Left lung (tissue), 10 donors: Measurements from ENCODE around the gene OAS2. TPM values are rescaled to one million over a fixed set of nuclear protein-coding genes. Genes with fewer than 3 reads are reported as not detected.

Experiments used
- ATAC-seq: fragments of 200-7000 bp; cut with Tn5 transposase; one replicate; pipeline ENCODE4 v1.9.1; 2020; ENCODE audit warnings: moderate library complexity
- DNase-seq, 4 donors: peaks; one replicate each; pipeline ENCODE4 v3.0.0-alpha.2; 2013 to 2020
- H3K27ac ChIP-seq, 2 donors: fragments of 200-600 bp; sonication (generic) in 1 of 2; one replicate each; pipeline versions ENCODE4 v1.5.0 to v1.8.0; 2020 to 2021
- H3K27me3 ChIP-seq, 2 donors: fragments of 200-600 bp; sonication (generic) in 1 of 2; one replicate each; pipeline versions ENCODE4 v1.5.0 to v1.8.0; 2020 to 2021
- H3K36me3 ChIP-seq, 2 donors: fragments of 200-600 bp; sonication (generic) in 1 of 2; one replicate each; pipeline versions ENCODE4 v1.5.0 to v1.8.0; 2020 to 2021
- H3K4me1 ChIP-seq, 2 donors: fragments of 200-600 bp; one replicate each; pipeline ENCODE4 v1.8.0; 2021
- H3K4me3 ChIP-seq, 2 donors: fragments of 200-600 bp; sonication (generic) in 1 of 2; one replicate each; pipeline versions ENCODE4 v1.5.0 to v1.8.0; 2020 to 2021; ENCODE audit warnings: mild to moderate bottlenecking in 1 of 2
- H3K9me3 ChIP-seq, 2 donors: fragments of 200-600 bp; sonication (generic) in 1 of 2; one replicate each; pipeline versions ENCODE4 v1.5.0 to v1.8.0; 2020 to 2021
- intact Hi-C, 2 donors: fragments of 100-400 bp; cut with DNase I; formaldehyde crosslinking; loops; one replicate each; pipeline versions ENCODE4 v1.11.2 to v1.14.2; 2022
- polyA plus RNA-seq, 6 donors: library from polyadenylated mRNA; unstranded; fragments of 120-200 nt; gene quantifications; one replicate each; pipeline ENCODE4 v1.2.1, GENCODE V29; 2013; ENCODE audit not compliant: insufficient read length in 6 of 6
- total RNA-seq, 2 donors: library from RNA; stranded (reverse); fragmentation: NEBNext Ultra II Directional; extraction: Animal tissue kit (Norgen Biotek cat#: 25700); gene quantifications; one replicate each; pipeline ENCODE4 v1.2.1, GENCODE V29; 2021
- TF ChIP-seq, protein P1 (sequence below), 2 donors: fragments of 200-600 bp; sonication (generic) in 1 of 2; IDR thresholded peaks; one replicate each; pipeline versions ENCODE4 v1.5.0 to v1.8.0; 2021; ENCODE audit warnings: antibody characterized with exemption in 2 of 2
- donor health status: DM: no; HTN: yes; CAD: no.
- donor health status: DM: no; HTN: no; CAD: no.

Gene OAS2
- total and polyA plus RNA-seq, 8 donors, result 5.5 to 35.3 (median 10.3) TPM

DNA sequence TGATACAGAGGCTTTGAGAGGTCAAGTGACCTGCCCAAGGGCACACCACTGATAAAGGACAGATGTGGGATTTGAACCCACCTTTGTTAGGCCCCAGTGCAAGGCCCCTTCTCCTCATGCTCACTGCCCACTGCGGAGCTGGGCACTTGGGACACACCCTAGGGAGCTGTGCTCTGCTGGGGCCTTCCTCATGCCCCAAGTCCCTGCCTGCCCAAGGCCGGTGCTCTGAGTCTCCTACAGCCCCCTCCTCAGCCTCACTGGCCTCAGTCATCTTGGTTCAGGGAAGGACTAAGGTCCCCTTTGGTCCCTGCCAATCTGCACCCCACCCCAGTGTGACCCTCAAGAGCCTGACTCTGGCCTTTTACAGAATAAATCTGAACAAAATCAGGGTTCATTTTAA lies 48.0 kb upstream of the OAS2 start:
- H3K9me3 ChIP-seq, result peaks cover 0 to 3% of the 10 kb centered on the region in 2 donors
- TF ChIP-seq, protein P1, sequence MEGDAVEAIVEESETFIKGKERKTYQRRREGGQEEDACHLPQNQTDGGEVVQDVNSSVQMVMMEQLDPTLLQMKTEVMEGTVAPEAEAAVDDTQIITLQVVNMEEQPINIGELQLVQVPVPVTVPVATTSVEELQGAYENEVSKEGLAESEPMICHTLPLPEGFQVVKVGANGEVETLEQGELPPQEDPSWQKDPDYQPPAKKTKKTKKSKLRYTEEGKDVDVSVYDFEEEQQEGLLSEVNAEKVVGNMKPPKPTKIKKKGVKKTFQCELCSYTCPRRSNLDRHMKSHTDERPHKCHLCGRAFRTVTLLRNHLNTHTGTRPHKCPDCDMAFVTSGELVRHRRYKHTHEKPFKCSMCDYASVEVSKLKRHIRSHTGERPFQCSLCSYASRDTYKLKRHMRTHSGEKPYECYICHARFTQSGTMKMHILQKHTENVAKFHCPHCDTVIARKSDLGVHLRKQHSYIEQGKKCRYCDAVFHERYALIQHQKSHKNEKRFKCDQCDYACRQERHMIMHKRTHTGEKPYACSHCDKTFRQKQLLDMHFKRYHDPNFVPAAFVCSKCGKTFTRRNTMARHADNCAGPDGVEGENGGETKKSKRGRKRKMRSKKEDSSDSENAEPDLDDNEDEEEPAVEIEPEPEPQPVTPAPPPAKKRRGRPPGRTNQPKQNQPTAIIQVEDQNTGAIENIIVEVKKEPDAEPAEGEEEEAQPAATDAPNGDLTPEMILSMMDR (IDR thresholded peaks at IDR 0.05), result no peak
- no peak overlapping the region for H3K27ac ChIP-seq
- ATAC-seq, result no peak
- no peak overlapping the region for H3K4me3 ChIP-seq
- intact Hi-C loops, result no loop called here
- no peaks in the 10 kb centered on the region for H3K4me1 ChIP-seq
- no peaks in the 10 kb centered on the region for H3K27me3 ChIP-seq
- no peaks in the 10 kb centered on the region for H3K36me3 ChIP-seq
- DNase-seq, result no peak

DNA sequence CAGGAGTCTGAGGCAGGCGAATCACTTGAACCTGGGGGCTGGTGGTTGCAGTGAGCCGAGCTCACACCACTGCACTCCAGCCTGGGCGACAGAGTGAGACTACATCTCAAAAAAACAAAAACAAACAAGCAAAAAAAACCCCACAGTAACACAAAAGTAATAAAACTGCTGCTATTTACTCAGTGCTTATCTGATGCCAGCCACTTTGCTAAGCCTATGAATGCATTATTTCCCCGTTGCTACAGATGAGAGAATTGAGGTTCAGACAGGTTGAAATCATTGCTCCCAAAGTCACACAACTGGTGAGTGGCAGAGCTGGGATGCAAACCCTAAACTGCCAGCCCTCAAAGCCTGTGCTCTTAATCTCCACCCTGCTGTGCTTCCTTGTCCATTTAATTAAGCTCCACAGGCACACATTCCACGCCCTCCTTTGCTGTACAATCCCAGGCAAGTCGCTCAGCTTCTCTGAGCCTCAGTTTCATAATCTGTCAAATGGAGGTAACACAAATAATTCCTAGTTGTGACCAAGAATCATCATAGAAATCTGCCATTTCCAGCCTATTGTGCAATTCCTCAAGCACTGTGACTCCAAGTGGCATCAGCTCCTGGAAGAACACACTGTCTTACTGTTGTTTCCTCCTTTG lies 45.7 kb upstream of the OAS2 start:
- TF ChIP-seq, protein P1 (IDR thresholded peaks at IDR 0.05), result no peak
- DNase-seq, result no peak
- Histone ChIP-seq H3K9me3 (no peaks in the 10 kb centered on the region), H3K4me1 (peaks cover 0 to 7% of the 10 kb centered on the region in 2 donors), H3K27ac (no peak overlapping the region), H3K27me3 (no peaks in the 10 kb centered on the region), H3K4me3 (no peak overlapping the region), H3K36me3 (no peaks in the 10 kb centered on the region)
- ATAC-seq, result no peak
- intact Hi-C loops, result no loop called here

DNA sequence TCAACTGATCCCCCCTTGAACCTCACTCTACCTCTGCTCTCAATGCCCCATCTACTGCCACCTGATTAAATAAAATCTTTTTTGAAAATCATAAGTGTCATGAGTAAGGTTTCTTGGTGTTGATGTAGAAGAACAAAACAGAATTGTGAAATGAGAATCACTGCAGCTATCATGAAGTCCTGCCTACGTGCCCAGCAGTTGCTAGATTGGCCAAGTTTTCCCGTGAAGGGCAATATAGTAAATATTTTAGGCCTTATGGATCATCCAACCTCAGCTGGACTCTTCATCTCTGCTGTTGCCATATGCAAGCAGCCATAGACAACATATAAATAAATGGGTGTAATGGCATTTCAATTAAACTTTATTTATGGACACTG lies 45.2 kb upstream of the OAS2 start:
- TF ChIP-seq, protein P1 (IDR thresholded peaks at IDR 0.05), result no peak
- peaks cover 0 to 12% of the 10 kb centered on the region in 2 donors for H3K4me1 ChIP-seq
- no peak for ATAC-seq
- intact Hi-C loops, result no loop called here
- no peak overlapping the region for H3K4me3 ChIP-seq
- no peak overlapping the region for H3K27ac ChIP-seq
- no peak for DNase-seq
- H3K27me3 ChIP-seq, result no peaks in the 10 kb centered on the region
- H3K9me3 ChIP-seq, result no peaks in the 10 kb centered on the region
- H3K36me3 ChIP-seq, result no peaks in the 10 kb centered on the region

DNA sequence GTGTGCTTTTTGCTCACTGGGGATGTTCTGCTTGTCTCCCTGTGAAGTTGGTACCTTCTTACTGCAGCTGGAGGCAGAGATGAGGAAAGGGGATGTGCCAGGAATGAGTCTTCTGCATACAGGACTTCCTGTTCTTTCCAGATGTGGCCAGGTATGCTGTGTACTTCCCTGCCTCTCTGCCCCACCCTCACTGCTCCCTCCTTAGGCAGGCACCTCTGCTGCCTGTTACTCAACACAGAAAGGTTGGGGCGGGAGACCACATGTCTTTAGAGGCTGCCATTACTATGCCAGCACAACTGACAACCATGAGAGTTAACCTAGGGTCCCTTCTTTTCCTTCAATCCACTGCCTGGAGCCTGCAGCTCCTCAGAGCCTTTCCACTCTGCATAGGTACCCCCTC lies 42.1 kb upstream of the OAS2 start:
- H3K4me3 ChIP-seq, result no peak overlapping the region
- ATAC-seq (no peak), DNase-seq (no peak)
- no peaks in the 10 kb centered on the region for H3K9me3 ChIP-seq
- no peaks in the 10 kb centered on the region for H3K27me3 ChIP-seq
- TF ChIP-seq, protein P1 (IDR thresholded peaks at IDR 0.05), result no peak
- no peak overlapping the region for H3K27ac ChIP-seq
- H3K36me3 ChIP-seq, result peaks cover 0 to 4% of the 10 kb centered on the region in 2 donors
- H3K4me1 ChIP-seq, result peaks cover 11 to 36% of the 10 kb centered on the region in 2 donors
- intact Hi-C loops, result no loop called here

DNA sequence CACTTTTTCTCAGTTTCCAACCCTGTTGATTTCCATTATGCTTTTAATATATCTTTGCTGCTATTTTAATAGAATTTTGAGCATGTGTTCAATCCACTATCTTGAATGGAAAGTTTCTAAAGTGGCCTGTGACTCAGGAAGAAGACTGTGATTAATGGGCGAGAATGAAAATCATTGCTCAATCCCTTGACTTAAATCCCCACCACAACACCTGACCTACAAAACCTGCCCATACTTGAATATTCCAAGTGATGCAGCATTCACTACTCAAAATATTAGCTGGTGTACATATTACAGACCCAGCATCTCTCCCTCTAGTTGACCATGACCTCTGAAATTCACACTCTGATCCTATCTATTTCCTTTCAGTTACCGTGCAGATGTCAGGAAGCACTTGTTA lies 41.4 kb upstream of the OAS2 start:
- H3K36me3 ChIP-seq, result peaks cover 0 to 10% of the 10 kb centered on the region in 2 donors
- ATAC-seq (peak; percentile 10), DNase-seq (no peak)
- peak overlapping the region in 1 of 2 donors; percentile 86 for H3K27ac ChIP-seq
- no peak overlapping the region for H3K4me3 ChIP-seq
- H3K4me1 ChIP-seq, result peaks cover 11 to 36% of the 10 kb centered on the region in 2 donors
- H3K9me3 ChIP-seq, result no peaks in the 10 kb centered on the region
- intact Hi-C loops, result no loop called here
- TF ChIP-seq, protein P1 (IDR thresholded peaks at IDR 0.05), result no peak
- no peaks in the 10 kb centered on the region for H3K27me3 ChIP-seq
